ENCODE results near the gene MAJIN.

- TF ChIP-seq EZH2phosphoT487 (IDR thresholded peaks at IDR 0.05; ENCODE audit: insufficient read depth, low read depth) (no peak), EZH2 (IDR thresholded peaks at IDR 0.05; ENCODE audit: insufficient read depth, poor library complexity, severe bottlenecking) (no peak)
Measured at GRCh38 chr11:64909653-64910343, 62.1 kb downstream of the MAJIN start.
